ENCODE results near the gene CLPTM1. TPM values are rescaled to one million over a fixed set of nuclear protein-coding genes. Genes with fewer than 3 reads are reported as not detected.
"Not testable (repeated sequence)": the region's sequence is repeated elsewhere in the genome, so short reads cannot be mapped to it uniquely, and the experiment has no call there.

CLPTM1 gene
- total RNA-seq, 1 experiment from 2014 or later = 44.9 TPM

GRCh38 chr19:44909775-44910174 lies 45.4 kb upstream of the CLPTM1 start:
- ChIA-PET POLR2A (ENCODE audit: unreplicated experiment) (no interaction called here), CTCF (no interaction called here)
- no peaks in the 10 kb centered on the region for H3F3A ChIP-seq (ENCODE audit: low read length, unreplicated experiment)
- H3K4me1 ChIP-seq (ENCODE audit: insufficient read depth, low read length) = peaks cover 10% of the 10 kb centered on the region
- H3K36me3 ChIP-seq (ENCODE audit: low read depth, low read length) = no peaks in the 10 kb centered on the region
- H3K4me3 ChIP-seq (ENCODE audit: low read length) = no peak overlapping the region
- no peak overlapping the region for H3K4me2 ChIP-seq (ENCODE audit: low read length)
- H3K27me3 ChIP-seq (ENCODE audit: low read length) = no peaks in the 10 kb centered on the region
- no peak overlapping the region for H3K9ac ChIP-seq (ENCODE audit: low read length)
- H3K9me3 ChIP-seq (ENCODE audit: low read length) = no peaks in the 10 kb centered on the region
- TF ChIP-seq EZH2 (IDR thresholded peaks at IDR 0.05; ENCODE audit: low read length, unreplicated experiment) (no peak), EZH2phosphoT487 (IDR thresholded peaks at IDR 0.05; ENCODE audit: borderline replicate concordance, low read length) (no peak), CTCF (conservative IDR thresholded peaks at IDR 0.05; ENCODE audit: low read depth, low read length) (no peak)
- no TSS peak for BruUV-seq (replicated peaks)
- no peaks in the 10 kb centered on the region for H3K79me2 ChIP-seq (ENCODE audit: low read length)
- no peak overlapping the region for H2AFZ ChIP-seq (ENCODE audit: low read length)
- H4K20me1 ChIP-seq (ENCODE audit: low read length) = no peaks in the 10 kb centered on the region
- no peaks in the 10 kb centered on the region for H3K9me2 ChIP-seq (replicated peaks; ENCODE audit: low read length)
- intact Hi-C loops (cut with micrococcal nuclease) = loop anchor here (2.0 kb wide), 1 partner anchor 41 kb away; no protein-coding TSS in a partner anchor
- no peak for ATAC-seq
- no peak for DNase-seq
- no peak overlapping the region for H3K27ac ChIP-seq (ENCODE audit: low read length)

GRCh38 chr19:44911896-44912295 lies 43.3 kb upstream of the CLPTM1 start:
- H3K9me2 ChIP-seq (replicated peaks; ENCODE audit: low read length); DNase-seq; CTCF ChIA-PET; BruUV-seq (replicated peaks); H3K9me3 ChIP-seq (ENCODE audit: low read length); H3K4me1 ChIP-seq (ENCODE audit: insufficient read depth, low read length); POLR2A ChIA-PET (ENCODE audit: unreplicated experiment); H3K27me3 ChIP-seq (ENCODE audit: low read length); H4K20me1 ChIP-seq (ENCODE audit: low read length); H2AFZ ChIP-seq (ENCODE audit: low read length); H3K4me2 ChIP-seq (ENCODE audit: low read length); ATAC-seq; H3K36me3 ChIP-seq (ENCODE audit: low read depth, low read length); H3K27ac ChIP-seq (ENCODE audit: low read length); H3K9ac ChIP-seq (ENCODE audit: low read length); H3F3A ChIP-seq (ENCODE audit: low read length, unreplicated experiment); H3K4me3 ChIP-seq (ENCODE audit: low read length); H3K79me2 ChIP-seq (ENCODE audit: low read length): not testable (repeated sequence)
- intact Hi-C loops (cut with micrococcal nuclease) = loop anchor here (2.0 kb wide), 1 partner anchor 39 kb away; no protein-coding TSS in a partner anchor

GRCh38 chr19:44912854-44913253 lies 42.3 kb upstream of the CLPTM1 start:
- H3K9ac ChIP-seq (ENCODE audit: low read length) = no peak overlapping the region
- no peaks in the 10 kb centered on the region for H3K27me3 ChIP-seq (ENCODE audit: low read length)
- H3F3A ChIP-seq (ENCODE audit: low read length, unreplicated experiment) = no peaks in the 10 kb centered on the region
- no peaks in the 10 kb centered on the region for H4K20me1 ChIP-seq (ENCODE audit: low read length)
- H3K79me2 ChIP-seq (ENCODE audit: low read length) = no peaks in the 10 kb centered on the region
- H3K4me1 ChIP-seq (ENCODE audit: insufficient read depth, low read length) = peaks cover 10% of the 10 kb centered on the region
- no peak overlapping the region for H3K4me2 ChIP-seq (ENCODE audit: low read length)
- no peaks in the 10 kb centered on the region for H3K9me3 ChIP-seq (ENCODE audit: low read length)
- ChIA-PET POLR2A (ENCODE audit: unreplicated experiment) (no interaction called here), CTCF (no interaction called here)
- no TSS peak for BruUV-seq (replicated peaks)
- no peak overlapping the region for H2AFZ ChIP-seq (ENCODE audit: low read length)
- intact Hi-C loops (cut with micrococcal nuclease) = no loop called here
- H3K27ac ChIP-seq (ENCODE audit: low read length) = no peak overlapping the region
- H3K36me3 ChIP-seq (ENCODE audit: low read depth, low read length) = no peaks in the 10 kb centered on the region
- H3K9me2 ChIP-seq (replicated peaks; ENCODE audit: low read length) = no peaks in the 10 kb centered on the region
- ATAC-seq (no peak), DNase-seq (no peak)
- H3K4me3 ChIP-seq (ENCODE audit: low read length) = no peak overlapping the region
- no peak for TF ChIP-seq EZH2 (IDR thresholded peaks at IDR 0.05; ENCODE audit: low read length, unreplicated experiment)
- TF ChIP-seq EZH2phosphoT487 (IDR thresholded peaks at IDR 0.05; ENCODE audit: borderline replicate concordance, low read length) = no peak
- TF ChIP-seq CTCF (conservative IDR thresholded peaks at IDR 0.05; ENCODE audit: low read depth, low read length) = no peak

GRCh38 chr19:44913512-44914432 lies 41.4 kb upstream of the CLPTM1 start:
- H4K20me1 ChIP-seq (ENCODE audit: low read length); H3K27ac ChIP-seq (ENCODE audit: low read length); H3K27me3 ChIP-seq (ENCODE audit: low read length); H3K9ac ChIP-seq (ENCODE audit: low read length); H3K4me3 ChIP-seq (ENCODE audit: low read length); intact Hi-C loops (cut with micrococcal nuclease); DNase-seq; H3K79me2 ChIP-seq (ENCODE audit: low read length); BruUV-seq (replicated peaks); CTCF ChIA-PET; ATAC-seq; H3F3A ChIP-seq (ENCODE audit: low read length, unreplicated experiment); H3K4me1 ChIP-seq (ENCODE audit: insufficient read depth, low read length); H3K36me3 ChIP-seq (ENCODE audit: low read depth, low read length); H3K9me2 ChIP-seq (replicated peaks; ENCODE audit: low read length); POLR2A ChIA-PET (ENCODE audit: unreplicated experiment); H2AFZ ChIP-seq (ENCODE audit: low read length); H3K9me3 ChIP-seq (ENCODE audit: low read length): not testable (repeated sequence)
- H3K4me2 ChIP-seq (ENCODE audit: low read length) = peak overlapping the region; percentile 82; the same call in 1 of the 2 replicates

All from PC-3 (cell line).